Left colon (tissue), 2 donors: Measurements from ENCODE around the gene C6orf15. TPM values are rescaled to one million over a fixed set of nuclear protein-coding genes. Genes with fewer than 3 reads are reported as not detected.

ENCODE experiments used
- ATAC-seq: fragments of 200-7000 bp; cut with Tn5 transposase; one replicate; pipeline ENCODE4 v1.9.1; 2020; ENCODE audit warnings: mild to moderate bottlenecking, moderate library complexity
- DNase-seq, 2 donors: peaks; one replicate each; pipeline ENCODE4 v3.0.0-alpha.2; 2020
- intact Hi-C, 2 donors: fragments of 100-400 bp; cut with DNase I in 1 of 2; cut with micrococcal nuclease in 1 of 2; formaldehyde crosslinking; loops; one replicate each; pipeline versions ENCODE4 v1.11.2 to v1.14.0; 2022; cut with DNase I, micrococcal nuclease
- total RNA-seq, 2 donors: library from RNA; stranded (reverse); fragmentation: NEBNext Ultra II Directional; extraction: Animal tissue kit (Norgen Biotek cat#: 25700); gene quantifications; one replicate each; pipeline ENCODE4 v1.2.1, GENCODE V29; 2021
- donor health status: DM: no; HTN: no; CAD: no.
- donor health status: DM: yes; HTN: yes; CAD: no.

Gene C6orf15
- total RNA-seq, 2 donors from 2014 or later: not detected

GRCh38 chr6:31135710-31136109 lies 23.3 kb upstream of the C6orf15 start:
- ATAC-seq: no peak
- intact Hi-C loops: loop anchor here (2.0 to 5.0 kb wide), 3 partner anchors 57 to 232 kb away; no protein-coding TSS in a partner anchor
- DNase-seq: no peak

GRCh38 chr6:31132806-31133205 lies 20.4 kb upstream of the C6orf15 start:
- DNase-seq: no peak
- intact Hi-C loops: no loop called here
- ATAC-seq: no peak

GRCh38 chr6:31131595-31131994 lies 19.2 kb upstream of the C6orf15 start:
- intact Hi-C loops: no loop called here
- no peak for DNase-seq

GRCh38 chr6:31130751-31131150 lies 18.4 kb upstream of the C6orf15 start:
- ATAC-seq (no peak), DNase-seq (no peak)
- intact Hi-C loops: no loop called here

More at GRCh38 chr6:31131595-31131994, 19.2 kb upstream of the C6orf15 start:
- ATAC-seq: no peak

GRCh38 chr6:31129130-31129529 lies 16.8 kb upstream of the C6orf15 start:
- no peak for DNase-seq
- intact Hi-C loops: no loop called here
- ATAC-seq: no peak

- intact Hi-C loops: no loop called here
- ATAC-seq (peak; percentile 67), DNase-seq (peak; percentile 60 to 86)
Measured at GRCh38 chr6:31128093-31128676, 15.8 kb upstream of the C6orf15 start.

GRCh38 chr6:31126396-31127175 lies 14.2 kb upstream of the C6orf15 start:
- ATAC-seq (peak; percentile 47), DNase-seq (no peak)
- intact Hi-C loops: no loop called here

- DNase-seq (no peak), ATAC-seq (no peak)
- intact Hi-C loops: no loop called here
Measured at GRCh38 chr6:31125586-31126363, 13.4 kb upstream of the C6orf15 start.

GRCh38 chr6:31125162-31125561 lies 12.8 kb upstream of the C6orf15 start:
- no peak for DNase-seq
- no peak for ATAC-seq
- intact Hi-C loops: no loop called here

GRCh38 chr6:31122791-31123706 lies 10.7 kb upstream of the C6orf15 start:
- ATAC-seq (peak; percentile 61), DNase-seq (peak; percentile 69)
- intact Hi-C loops: no loop called here

GRCh38 chr6:31121131-31121790 lies 8.9 kb upstream of the C6orf15 start:
- DNase-seq (no peak), ATAC-seq (no peak)
- intact Hi-C loops: no loop called here

- ATAC-seq: no peak
- no peak for DNase-seq
- intact Hi-C loops: no loop called here
Measured at GRCh38 chr6:31120151-31120915, 8.0 kb upstream of the C6orf15 start, which contains the start of gene CDSN. Gene CDSN (minus strand): TSS chr6:31120446. CDS start chr6:31120419, 27 bp downstream.

GRCh38 chr6:31118178-31118577 lies 5.8 kb upstream of the C6orf15 start:
- ATAC-seq (no peak), DNase-seq (no peak)
- intact Hi-C loops: no loop called here

GRCh38 chr6:31116661-31117385 lies 4.4 kb upstream of the C6orf15 start:
- intact Hi-C loops: no loop called here
- DNase-seq: no peak
- ATAC-seq: no peak

- ATAC-seq: no peak
- intact Hi-C loops: no loop called here
- no peak for DNase-seq
Measured at GRCh38 chr6:31115941-31116560, 3.7 kb upstream of the C6orf15 start.
